SK-N-SH treated with all-trans-retinoic acid at 6 μM for 48 hours (cell line): ENCODE data around the gene IGSF6.

ENCODE experiments used
- BACH2 ChIP-seq: fragments of 250-450 bp; sonication (Bioruptor Pico); IDR thresholded peaks from 2 replicates; pipeline ENCODE4 v1.9.0; 2021; ENCODE audit warnings: mild to moderate bottlenecking, borderline replicate concordance
- ZFP30 ChIP-seq: fragments of 450-650 bp; formaldehyde crosslinking; IDR thresholded peaks from 2 replicates; pipeline ENCODE4 v1.5.0; 2022; ENCODE audit warnings: mild to moderate bottlenecking, moderate library complexity

- no peak for TF ChIP-seq ZFP30 (CRISPR knock-in tag)
- no peak for TF ChIP-seq BACH2 (CRISPR knock-in tag)
These were observed 12.5 kb upstream of the IGSF6 start for GRCh38 chr16:21664801-21665492.
